ENCODE data around the gene NKG7.

NKG7 gene

DNA sequence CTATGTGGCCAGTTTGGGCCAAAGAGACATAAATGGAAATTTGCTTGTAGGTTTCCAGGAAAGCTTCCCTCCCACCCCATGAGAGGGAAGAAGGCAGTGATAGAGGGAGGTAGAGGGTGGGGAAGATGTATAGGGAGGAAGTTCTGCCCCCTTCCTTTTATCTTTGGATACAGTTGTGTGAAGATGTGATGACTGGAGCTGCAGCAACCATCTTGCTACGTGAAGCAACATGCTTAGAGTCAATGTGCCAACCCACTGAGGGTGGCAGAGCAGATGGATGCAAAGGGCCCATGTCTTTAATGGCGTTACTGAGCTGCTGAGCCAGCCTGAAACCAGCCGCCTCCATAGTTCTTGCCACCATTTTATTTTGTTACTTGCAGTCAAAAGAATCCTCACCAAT lies 41.3 kb downstream of the NKG7 start:
- Histone ChIP-seq H3F3A (ENCODE audit: insufficient read depth) (no peaks in the 10 kb centered on the region), H4K20me1 (ENCODE audit: low read depth, low read length) (no peaks in the 10 kb centered on the region), H3K27me3 (ENCODE audit: low read length) (no peaks in the 10 kb centered on the region), H3K4me2 (ENCODE audit: low read depth, low read length, poor library complexity, severe bottlenecking) (no peak overlapping the region), H3K9me3 (ENCODE audit: insufficient read depth, low read length) (no peaks in the 10 kb centered on the region), H3K79me2 (ENCODE audit: insufficient read depth, low read length) (no peaks in the 10 kb centered on the region), H3K4me3 (ENCODE audit: insufficient read depth, low read length, poor library complexity, severe bottlenecking) (no peak overlapping the region), H3K9ac (ENCODE audit: low read length) (no peak overlapping the region), H2AFZ (ENCODE audit: low read depth, low read length, severe bottlenecking) (no peak overlapping the region), H3K27ac (ENCODE audit: low read depth, low read length) (no peak overlapping the region), H3K36me3 (ENCODE audit: low read length) (no peaks in the 10 kb centered on the region), H3K9me2 (replicated peaks; ENCODE audit: insufficient read depth, low read length) (no peaks in the 10 kb centered on the region)
- TF ChIP-seq, protein P1, sequence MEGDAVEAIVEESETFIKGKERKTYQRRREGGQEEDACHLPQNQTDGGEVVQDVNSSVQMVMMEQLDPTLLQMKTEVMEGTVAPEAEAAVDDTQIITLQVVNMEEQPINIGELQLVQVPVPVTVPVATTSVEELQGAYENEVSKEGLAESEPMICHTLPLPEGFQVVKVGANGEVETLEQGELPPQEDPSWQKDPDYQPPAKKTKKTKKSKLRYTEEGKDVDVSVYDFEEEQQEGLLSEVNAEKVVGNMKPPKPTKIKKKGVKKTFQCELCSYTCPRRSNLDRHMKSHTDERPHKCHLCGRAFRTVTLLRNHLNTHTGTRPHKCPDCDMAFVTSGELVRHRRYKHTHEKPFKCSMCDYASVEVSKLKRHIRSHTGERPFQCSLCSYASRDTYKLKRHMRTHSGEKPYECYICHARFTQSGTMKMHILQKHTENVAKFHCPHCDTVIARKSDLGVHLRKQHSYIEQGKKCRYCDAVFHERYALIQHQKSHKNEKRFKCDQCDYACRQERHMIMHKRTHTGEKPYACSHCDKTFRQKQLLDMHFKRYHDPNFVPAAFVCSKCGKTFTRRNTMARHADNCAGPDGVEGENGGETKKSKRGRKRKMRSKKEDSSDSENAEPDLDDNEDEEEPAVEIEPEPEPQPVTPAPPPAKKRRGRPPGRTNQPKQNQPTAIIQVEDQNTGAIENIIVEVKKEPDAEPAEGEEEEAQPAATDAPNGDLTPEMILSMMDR (IDR thresholded peaks at IDR 0.05; ENCODE audit: insufficient read depth, low read length, poor library complexity, severe bottlenecking): no peak
- TF ChIP-seq EZH2phosphoT487 (conservative IDR thresholded peaks at IDR 0.05; ENCODE audit: low read length): no peak

- Histone ChIP-seq H3K9me2 (replicated peaks; ENCODE audit: insufficient read depth, low read length) (no peaks in the 10 kb centered on the region), H3K4me2 (ENCODE audit: low read depth, low read length, poor library complexity, severe bottlenecking) (no peak overlapping the region), H3K36me3 (ENCODE audit: low read length) (no peaks in the 10 kb centered on the region), H2AFZ (ENCODE audit: low read depth, low read length, severe bottlenecking) (no peak overlapping the region), H3K27ac (ENCODE audit: low read depth, low read length) (no peak overlapping the region), H3K27me3 (ENCODE audit: low read length) (no peaks in the 10 kb centered on the region), H4K20me1 (ENCODE audit: low read depth, low read length) (no peaks in the 10 kb centered on the region), H3K4me3 (ENCODE audit: insufficient read depth, low read length, poor library complexity, severe bottlenecking) (no peak overlapping the region), H3K9ac (ENCODE audit: low read length) (no peak overlapping the region), H3K79me2 (ENCODE audit: insufficient read depth, low read length) (no peaks in the 10 kb centered on the region), H3K9me3 (ENCODE audit: insufficient read depth, low read length) (no peaks in the 10 kb centered on the region), H3F3A (ENCODE audit: insufficient read depth) (no peaks in the 10 kb centered on the region)
- TF ChIP-seq, protein P1 (IDR thresholded peaks at IDR 0.05; ENCODE audit: insufficient read depth, low read length, poor library complexity, severe bottlenecking): no peak
- no peak for TF ChIP-seq EZH2phosphoT487 (conservative IDR thresholded peaks at IDR 0.05; ENCODE audit: low read length)
Observed at GRCh38 chr19:51330366-51330765, 42.1 kb downstream of the NKG7 start.

DNA sequence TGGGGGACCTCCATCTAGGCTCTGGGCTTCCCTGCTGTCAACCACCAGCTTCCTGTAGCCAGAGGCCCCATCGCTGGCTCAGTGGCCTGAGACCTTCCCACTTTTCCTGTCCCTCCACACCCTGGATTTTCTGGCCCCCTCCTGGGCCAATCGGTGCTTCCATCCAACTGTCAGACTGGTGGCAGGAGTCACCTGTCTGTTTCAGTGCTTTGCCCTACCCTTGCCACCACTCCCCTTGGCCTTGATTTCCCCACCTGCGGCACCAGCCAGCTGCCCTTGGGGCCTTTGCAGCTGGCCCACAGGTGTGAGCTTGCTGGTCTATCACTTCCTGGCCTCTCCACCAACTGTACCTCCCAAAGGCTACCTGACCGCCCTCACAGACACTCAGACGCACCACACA lies 43.0 kb downstream of the NKG7 start:
- no peaks in the 10 kb centered on the region for H4K20me1 ChIP-seq (ENCODE audit: low read depth, low read length)
- H2AFZ ChIP-seq (ENCODE audit: low read depth, low read length, severe bottlenecking): no peak overlapping the region
- H3K9me2 ChIP-seq (replicated peaks; ENCODE audit: insufficient read depth, low read length): no peaks in the 10 kb centered on the region
- H3K27ac ChIP-seq (ENCODE audit: low read depth, low read length): no peak overlapping the region
- no peak overlapping the region for H3K9ac ChIP-seq (ENCODE audit: low read length)
- TF ChIP-seq, protein P1 (IDR thresholded peaks at IDR 0.05; ENCODE audit: insufficient read depth, low read length, poor library complexity, severe bottlenecking): no peak
- no peak for TF ChIP-seq EZH2phosphoT487 (conservative IDR thresholded peaks at IDR 0.05; ENCODE audit: low read length)
- no peaks in the 10 kb centered on the region for H3K27me3 ChIP-seq (ENCODE audit: low read length)
- no peak overlapping the region for H3K4me3 ChIP-seq (ENCODE audit: insufficient read depth, low read length, poor library complexity, severe bottlenecking)
- H3F3A ChIP-seq (ENCODE audit: insufficient read depth): no peaks in the 10 kb centered on the region
- no peaks in the 10 kb centered on the region for H3K36me3 ChIP-seq (ENCODE audit: low read length)
- H3K79me2 ChIP-seq (ENCODE audit: insufficient read depth, low read length): no peaks in the 10 kb centered on the region
- H3K9me3 ChIP-seq (ENCODE audit: insufficient read depth, low read length): no peaks in the 10 kb centered on the region
- H3K4me2 ChIP-seq (ENCODE audit: low read depth, low read length, poor library complexity, severe bottlenecking): no peak overlapping the region

All from SU-DHL-6 (cell line).